DMS53 (cell line): ENCODE results near the gene TUBB3.
"Not testable (repeated sequence)": the region's sequence is repeated elsewhere in the genome, so short reads cannot be mapped to it uniquely, and the experiment has no call there.

Source experiments
- DNase-seq: peaks from one replicate; lab custom pipeline; 2025; lab: John Stamatoyannopoulos, UW

Gene TUBB3

GRCh38 chr16:89918453-89919347, 4.4 kb upstream of the TUBB3 start, which contains the start of gene MC1R:
MC1R (plus strand) TSS chr16:89918862; CDS start chr16:89919259, 397 bp downstream.
- DNase-seq = peak; percentile 48

- no peak for DNase-seq
These were observed 3.4 kb upstream of the TUBB3 start for GRCh38 chr16:89919535-89920406.

GRCh38 chr16:89920723-89921122, 2.4 kb upstream of the TUBB3 start:
- DNase-seq = peak; percentile 48

GRCh38 chr16:89921131-89921701, 1.9 kb upstream of the TUBB3 start:
- peak; percentile 89 for DNase-seq

GRCh38 chr16:89921702-89922476, 1.3 kb upstream of the TUBB3 start:
- DNase-seq = peak; percentile 87

- DNase-seq = peak; percentile 91
These were observed 662 bp upstream of the TUBB3 start for GRCh38 chr16:89922477-89922883.

GRCh38 chr16:89923640-89924296, 626 bp downstream of the TUBB3 start:
- DNase-seq = peak; percentile 60

GRCh38 chr16:89924297-89924924, 1.3 kb downstream of the TUBB3 start:
- DNase-seq = peak; percentile 75

GRCh38 chr16:89924925-89925307, 1.8 kb downstream of the TUBB3 start:
- peak; percentile 63 for DNase-seq

GRCh38 chr16:89925596-89926079, 2.5 kb downstream of the TUBB3 start:
- peak; percentile 65 for DNase-seq

GRCh38 chr16:89931305-89931896, 8.3 kb downstream of the TUBB3 start:
- DNase-seq = no peak

- DNase-seq = no peak
These were observed 8.8 kb downstream of the TUBB3 start for GRCh38 chr16:89931964-89932363.

- not testable (repeated sequence) for DNase-seq
These were observed 10.9 kb downstream of the TUBB3 start for GRCh38 chr16:89934019-89934418.

- no peak for DNase-seq
These were observed 11.7 kb downstream of the TUBB3 start for GRCh38 chr16:89934611-89935553.

GRCh38 chr16:89935620-89936019, 12.5 kb downstream of the TUBB3 start:
- not testable (repeated sequence) for DNase-seq

- DNase-seq = no peak
These were observed 12.9 kb downstream of the TUBB3 start for GRCh38 chr16:89936034-89936433.

GRCh38 chr16:89936508-89936907, 13.4 kb downstream of the TUBB3 start:
- no peak for DNase-seq

- DNase-seq = no peak
These were observed 13.8 kb downstream of the TUBB3 start for GRCh38 chr16:89936981-89937380.
